Endothelial cell of umbilical vein (primary cell): ENCODE data around the gene EPHA8.

Experiments
- CTCF ChIP-seq, 2 donors: IDR thresholded peaks; 1 replicate in 1 of 2; 2 replicates in 1 of 2; pipeline ENCODE4 v1.5.1; 2011; ENCODE audit warnings: low read length in 2 of 2, mild to moderate bottlenecking in 2 of 2, moderate library complexity in 2 of 2, control low read depth in 1 of 2, inconsistent platforms in 1 of 2, low read depth in 1 of 2; ENCODE audit not compliant: insufficient read depth in 1 of 2; ENCODE audit errors: extremely low read depth in 1 of 2
- EZH2 ChIP-seq: IDR thresholded peaks from 2 replicates; pipeline ENCODE4 v1.6.1; 2012; ENCODE audit warnings: borderline replicate concordance, low read depth, mild to moderate bottlenecking, moderate library complexity, low read length, inconsistent platforms; ENCODE audit not compliant: severe bottlenecking
- MAX ChIP-seq: IDR thresholded peaks from 2 replicates; pipeline ENCODE4 v1.6.1; 2011; ENCODE audit not compliant: insufficient read depth, insufficient read length
- POLR2A ChIP-seq: IDR thresholded peaks from 2 replicates; pipeline ENCODE4 v1.6.1; 2012; ENCODE audit warnings: low read depth, mild to moderate bottlenecking, control low read depth, low read length

- TF ChIP-seq EZH2 (no peak), CTCF (IDR thresholded peaks at IDR 0.05; ENCODE audit: extremely low read depth in 1 of 2, insufficient read depth in 1 of 2, low read depth in 1 of 2, low read length in 2 of 2) (no peak), POLR2A (no peak), MAX (no peak)
These were observed 83.1 kb downstream of the EPHA8 start for GRCh38 chr1:22646384-22646783.
